ENCODE measurements around the gene GAS6.

DNA sequence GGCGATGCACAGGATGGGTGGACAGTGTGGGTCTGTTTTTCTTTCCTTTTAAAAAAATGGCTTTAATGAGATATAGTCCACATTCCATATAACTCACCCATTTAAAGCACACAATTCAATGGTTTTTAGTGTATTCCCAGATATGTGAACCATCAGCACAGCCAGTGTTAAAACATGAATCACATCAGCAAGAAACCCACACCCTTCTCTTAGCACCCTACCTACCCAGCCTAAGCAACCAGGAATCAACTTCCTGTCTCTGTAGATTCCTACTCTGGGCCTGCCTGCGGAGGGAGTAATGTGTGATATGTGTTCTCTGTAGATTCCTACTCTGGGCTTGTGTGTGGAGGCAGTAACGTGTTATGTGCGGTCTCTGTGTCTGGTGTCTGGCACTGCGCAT lies 92.9 kb downstream of the GAS6 start:
- TF ChIP-seq CTCF (IDR thresholded peaks at IDR 0.05; ENCODE audit: poor library complexity, severe bottlenecking) (no peak), MXI1 (conservative IDR thresholded peaks at IDR 0.05; ENCODE audit: poor library complexity, severe bottlenecking) (no peak)
